Neural cell (in vitro differentiated cells): ENCODE measurements around the gene MYOCD. TPM values are rescaled to one million over a fixed set of nuclear protein-coding genes. Genes with fewer than 3 reads are reported as not detected.

Source experiments
- polyA plus RNA-seq: library from polyadenylated mRNA; depleted of rRNA; stranded (reverse); fragments of >200 nt; gene quantifications from 2 replicates; pipeline ENCODE4 v1.2.3, GENCODE V29; 2014

Gene MYOCD
- polyA plus RNA-seq, 1 donor from 2014 or later, result not detected

Other genes with a start within 250 kb of the MYOCD start
- gene ARHGAP44, start 123.6 kb downstream of the MYOCD start, polyA plus RNA-seq, result 5.9 and 8.1 TPM in 2 replicates